ENCODE data around the gene UTF1. TPM values are rescaled to one million over a fixed set of nuclear protein-coding genes. Genes with fewer than 3 reads are reported as not detected.

The UTF1 gene
- total and polyA plus RNA-seq, 8 donors = not detected

GRCh38 chr10:133247681-133248333 is 17.8 kb downstream of the UTF1 start:
- Histone ChIP-seq H3K4me3 (no peak overlapping the region), H3K36me3 (no peaks in the 10 kb centered on the region), H3K4me1 (no peaks in the 10 kb centered on the region), H3K9me3 (no peaks in the 10 kb centered on the region), H3K27me3 (no peaks in the 10 kb centered on the region), H3K27ac (no peak overlapping the region)
- 78 to 84% methylated on average over 31 to 36 of the region's 36 CpGs for WGBS, 2 donors
- ATAC-seq = no peak
- no peak for DNase-seq
- TF ChIP-seq CTCF (IDR thresholded peaks at IDR 0.05) = no peak
- intact Hi-C loops (cut with DNase I) = no loop called here
- FAIRE-seq = no peak

- no peaks in the 10 kb centered on the region for H3K27me3 ChIP-seq
- H3K27ac ChIP-seq = no peak overlapping the region
- DNase-seq = no peak
- intact Hi-C loops (cut with DNase I) = no loop called here
- WGBS, 2 donors = 89 to 95% methylated on average over 12 of the region's 12 CpGs
- ATAC-seq = no peak
- no peak overlapping the region for H3K4me3 ChIP-seq
- H3K9me3 ChIP-seq = no peaks in the 10 kb centered on the region
- TF ChIP-seq CTCF (IDR thresholded peaks at IDR 0.05) = no peak
- no peak for FAIRE-seq
- no peaks in the 10 kb centered on the region for H3K36me3 ChIP-seq
- no peaks in the 10 kb centered on the region for H3K4me1 ChIP-seq
Measured at GRCh38 chr10:133248334-133248715, 18.3 kb downstream of the UTF1 start.

- intact Hi-C loops (cut with DNase I) = no loop called here
- no peaks in the 10 kb centered on the region for H3K9me3 ChIP-seq
- DNase-seq = no peak
- no peak for TF ChIP-seq CTCF (IDR thresholded peaks at IDR 0.05)
- no peaks in the 10 kb centered on the region for H3K4me1 ChIP-seq
- FAIRE-seq = no peak
- WGBS, 2 donors = 74 to 80% methylated on average over 21 of the region's 21 CpGs
- no peaks in the 10 kb centered on the region for H3K36me3 ChIP-seq
- ATAC-seq = no peak
- no peaks in the 10 kb centered on the region for H3K27me3 ChIP-seq
- H3K4me3 ChIP-seq = no peak overlapping the region
- H3K27ac ChIP-seq = no peak overlapping the region
Measured at GRCh38 chr10:133249094-133249780, 19.2 kb downstream of the UTF1 start.

- intact Hi-C loops (cut with DNase I) = no loop called here
- no peak for TF ChIP-seq CTCF (IDR thresholded peaks at IDR 0.05)
- Histone ChIP-seq H3K4me3 (no peak overlapping the region), H3K4me1 (no peaks in the 10 kb centered on the region), H3K27ac (no peak overlapping the region), H3K27me3 (no peaks in the 10 kb centered on the region), H3K9me3 (no peaks in the 10 kb centered on the region), H3K36me3 (no peaks in the 10 kb centered on the region)
- peak in 1 of 4 donors; percentile 42 for ATAC-seq
- FAIRE-seq = no peak
- no peak for DNase-seq
- 35 to 36% methylated on average over 11 of the region's 11 CpGs for WGBS, 2 donors
Measured at GRCh38 chr10:133249975-133250754, 20.1 kb downstream of the UTF1 start.
